NCI-H2081 treated with DMSO at 0.1 percent for 48 hours (cell line): ENCODE results near the gene TACC2.

ENCODE experiments used
- DNase-seq: peaks from one replicate; lab custom pipeline; 2025; lab: John Stamatoyannopoulos, UW

Gene TACC2

DNA sequence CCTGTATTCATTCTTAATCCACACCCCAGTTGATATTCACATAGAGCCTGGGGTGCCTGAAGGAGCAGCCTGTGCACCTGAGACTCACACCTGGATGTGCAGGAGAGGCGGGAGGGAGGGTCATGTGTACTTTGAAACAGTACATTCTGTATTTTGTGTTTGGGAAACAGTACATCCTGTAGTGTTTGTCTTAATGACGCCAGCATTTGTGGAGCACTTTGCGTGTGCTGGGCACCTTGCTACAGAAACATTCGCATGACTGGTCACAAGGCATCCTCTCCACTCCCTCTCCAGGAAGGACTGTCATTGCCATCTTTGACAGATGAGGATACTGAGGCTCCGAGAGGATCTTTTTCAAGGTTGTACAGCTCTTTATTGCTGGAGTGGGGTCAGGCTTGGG is 132.1 kb downstream of the TACC2 start:
- no peak for DNase-seq

DNA sequence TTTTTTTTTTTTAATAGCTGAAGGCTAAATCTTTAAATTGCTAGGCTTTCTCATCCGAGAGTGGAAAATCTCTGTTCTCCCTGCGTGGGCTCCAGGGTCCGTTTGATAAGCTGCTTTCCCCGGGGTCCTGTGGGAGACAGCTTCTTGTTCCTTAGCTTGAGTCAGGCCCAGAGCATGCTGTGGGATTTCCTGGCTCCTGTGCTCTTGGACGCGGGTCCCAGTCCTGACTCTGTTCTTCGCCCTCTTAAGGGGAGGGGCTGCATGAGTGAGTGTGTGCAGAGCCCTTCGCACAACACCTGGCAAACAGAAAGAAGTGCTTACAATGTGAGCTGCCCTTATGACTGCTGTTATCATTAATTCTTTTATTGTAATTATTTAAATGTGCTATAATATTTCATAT is 133.5 kb downstream of the TACC2 start:
- no peak for DNase-seq

DNA sequence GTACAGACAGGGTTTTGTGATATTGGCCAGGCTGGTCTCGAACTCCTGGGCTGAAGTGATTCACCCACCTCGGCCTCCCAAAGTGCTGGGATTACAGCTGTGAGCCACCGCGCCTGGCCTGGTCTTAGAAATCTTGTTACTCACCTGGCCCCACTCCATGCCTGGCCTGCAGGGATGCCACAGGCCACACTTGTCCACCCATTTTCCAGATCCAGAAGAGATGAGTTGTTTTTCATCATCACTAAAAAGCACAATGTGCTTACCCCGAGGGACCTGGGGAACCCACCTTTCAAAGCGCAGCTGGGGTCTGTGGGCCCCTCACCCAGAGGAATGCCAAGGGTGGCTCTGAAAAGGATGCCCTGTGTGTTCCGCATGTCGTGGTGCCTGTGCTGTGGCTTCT is 134.2 kb downstream of the TACC2 start:
- DNase-seq: no peak

- no peak for DNase-seq
Observed at GRCh38 chr10:122124342-122124741, 135.4 kb downstream of the TACC2 start.

- DNase-seq: no peak
Observed at GRCh38 chr10:122124808-122125207, 135.8 kb downstream of the TACC2 start.

GRCh38 chr10:122126763-122127659 is 138.0 kb downstream of the TACC2 start:
- DNase-seq: no peak

DNA sequence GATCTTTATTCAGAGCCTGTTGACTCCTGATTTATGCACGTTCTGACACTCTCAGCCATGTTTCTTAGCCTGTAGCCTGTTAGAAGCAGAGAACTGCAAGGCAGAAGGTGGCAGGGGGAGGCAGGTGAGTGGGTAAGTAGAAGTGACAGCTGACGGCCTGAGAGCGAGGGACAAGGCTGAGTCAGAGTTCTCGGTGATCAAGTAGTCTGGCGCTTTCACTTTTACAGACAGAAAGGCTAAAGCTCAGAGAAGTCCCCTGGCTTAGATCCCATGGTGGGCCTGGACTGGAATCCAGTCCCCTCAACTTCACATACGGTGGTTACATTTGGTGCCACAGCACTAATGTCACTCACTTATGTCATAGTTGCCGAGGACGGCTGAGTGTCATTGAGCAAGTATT is 139.0 kb downstream of the TACC2 start:
- no peak for DNase-seq

DNA sequence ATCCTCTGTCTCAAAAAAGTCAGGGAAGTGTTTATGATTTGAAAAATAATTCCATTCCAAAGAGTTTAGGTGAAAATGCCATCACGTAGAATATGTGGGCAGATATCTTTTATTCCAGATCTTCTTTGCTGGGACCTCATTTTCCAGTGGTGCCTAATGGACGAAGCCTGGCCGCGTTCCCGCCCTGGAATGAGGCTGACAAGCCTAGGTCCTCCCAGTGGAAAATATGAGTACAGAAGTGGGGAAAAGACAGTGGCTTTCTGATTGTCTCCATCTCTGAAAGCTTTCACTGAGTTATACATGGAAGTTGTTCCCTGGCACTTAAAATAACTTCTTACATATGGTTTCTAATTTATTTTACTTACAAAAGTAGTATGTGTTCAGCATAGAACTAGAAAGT is 139.4 kb downstream of the TACC2 start:
- DNase-seq: no peak

DNA sequence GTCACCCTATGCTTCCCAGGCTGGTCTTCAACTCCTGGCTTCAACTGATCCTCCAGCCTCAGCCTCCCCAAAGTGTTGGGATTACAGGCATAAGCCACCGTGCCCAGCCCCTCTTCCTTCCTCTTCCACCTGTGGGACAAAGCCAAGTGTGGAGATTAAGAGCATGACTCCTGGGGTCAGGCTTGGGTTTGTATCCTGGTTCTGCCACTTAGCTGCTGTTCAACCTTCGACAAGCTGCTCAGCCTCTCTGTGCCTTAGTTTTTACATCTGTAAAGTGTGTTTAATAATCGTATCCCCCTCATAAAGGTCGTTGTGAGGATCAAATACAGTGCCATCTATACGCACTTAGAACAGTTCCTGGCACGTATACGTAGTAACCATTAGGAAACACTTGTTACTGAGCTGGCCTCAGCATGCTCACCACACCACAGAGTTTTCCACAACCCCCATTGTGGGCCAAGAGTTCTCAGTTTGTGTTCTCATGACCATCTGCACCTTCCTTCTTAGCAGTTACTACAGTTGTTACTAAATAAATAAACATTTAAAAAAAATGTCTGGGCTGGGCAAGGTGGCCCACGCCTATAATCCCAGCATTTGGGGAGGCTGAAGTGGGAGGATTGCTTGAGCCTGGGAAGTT is 141.6 kb downstream of the TACC2 start:
- DNase-seq: no peak

GRCh38 chr10:122132331-122132755 is 143.4 kb downstream of the TACC2 start:
- no peak for DNase-seq

DNA sequence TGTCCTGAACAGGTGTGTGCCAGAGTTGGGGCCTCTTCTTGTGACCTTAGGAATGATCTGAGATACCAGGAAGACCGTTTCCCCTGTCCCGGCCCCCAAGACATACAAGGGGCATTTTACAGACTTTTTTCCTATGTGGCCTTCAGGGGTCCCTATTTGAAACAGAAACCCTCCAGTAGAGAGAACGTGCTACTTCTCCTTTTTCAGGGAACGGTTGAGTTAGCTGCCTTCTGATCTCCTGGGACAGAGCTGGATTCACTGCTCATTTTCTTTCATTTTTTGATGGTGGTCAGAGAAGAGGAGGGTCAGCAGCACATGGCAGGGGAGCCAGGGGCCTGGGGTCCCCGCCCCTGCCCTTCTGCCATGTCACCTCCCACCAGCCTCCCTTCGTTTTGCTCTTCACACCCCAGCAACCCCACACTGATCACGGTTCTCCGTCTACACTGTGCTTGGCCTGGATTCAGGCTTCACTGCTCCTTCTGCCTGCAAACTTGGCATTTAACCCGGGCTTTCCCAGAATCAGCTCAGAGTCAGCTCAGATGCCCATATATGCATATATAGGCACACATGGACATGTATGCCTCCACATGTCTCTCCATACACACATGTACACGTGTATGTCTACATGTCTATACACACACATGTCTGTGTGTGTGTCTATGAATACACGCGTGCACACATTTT is 144.1 kb downstream of the TACC2 start:
- DNase-seq: no peak

DNA sequence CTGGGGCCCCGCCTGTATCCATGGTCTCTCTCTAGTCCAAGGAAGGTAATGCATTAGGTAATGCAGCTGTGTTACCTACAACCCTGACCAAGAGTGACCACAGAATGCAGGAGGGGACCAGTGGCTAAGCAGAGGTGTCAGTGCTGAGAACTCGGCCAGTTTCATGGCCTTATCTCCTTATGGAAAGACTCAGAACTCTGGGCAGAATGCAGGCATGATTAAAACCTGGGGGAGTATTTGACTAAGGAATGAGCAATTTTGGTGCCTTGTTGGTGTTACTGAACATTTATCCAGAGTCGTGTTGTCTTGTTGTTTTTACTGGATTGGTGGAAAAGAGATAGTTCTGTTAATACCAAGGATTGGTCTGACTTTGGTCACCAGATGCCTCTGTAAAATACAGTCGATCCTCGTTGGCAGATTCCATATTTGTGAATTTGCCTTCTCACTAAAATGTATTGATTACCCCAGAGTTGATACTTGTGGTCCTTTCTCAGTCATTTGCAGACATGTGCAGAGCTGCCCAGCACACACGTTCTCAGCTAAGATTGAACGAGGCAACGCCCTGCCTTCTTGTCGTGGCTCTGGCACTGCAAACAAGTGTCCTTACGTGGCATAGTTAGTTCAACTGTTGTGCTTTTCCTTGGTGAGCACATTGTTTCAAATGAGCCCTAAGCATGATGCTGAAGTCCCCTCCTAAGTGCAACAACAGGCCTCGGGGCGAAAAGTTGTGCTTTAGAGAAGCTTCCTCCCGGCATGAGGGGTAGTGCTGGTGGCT is 146.5 kb downstream of the TACC2 start:
- DNase-seq: no peak

DNA sequence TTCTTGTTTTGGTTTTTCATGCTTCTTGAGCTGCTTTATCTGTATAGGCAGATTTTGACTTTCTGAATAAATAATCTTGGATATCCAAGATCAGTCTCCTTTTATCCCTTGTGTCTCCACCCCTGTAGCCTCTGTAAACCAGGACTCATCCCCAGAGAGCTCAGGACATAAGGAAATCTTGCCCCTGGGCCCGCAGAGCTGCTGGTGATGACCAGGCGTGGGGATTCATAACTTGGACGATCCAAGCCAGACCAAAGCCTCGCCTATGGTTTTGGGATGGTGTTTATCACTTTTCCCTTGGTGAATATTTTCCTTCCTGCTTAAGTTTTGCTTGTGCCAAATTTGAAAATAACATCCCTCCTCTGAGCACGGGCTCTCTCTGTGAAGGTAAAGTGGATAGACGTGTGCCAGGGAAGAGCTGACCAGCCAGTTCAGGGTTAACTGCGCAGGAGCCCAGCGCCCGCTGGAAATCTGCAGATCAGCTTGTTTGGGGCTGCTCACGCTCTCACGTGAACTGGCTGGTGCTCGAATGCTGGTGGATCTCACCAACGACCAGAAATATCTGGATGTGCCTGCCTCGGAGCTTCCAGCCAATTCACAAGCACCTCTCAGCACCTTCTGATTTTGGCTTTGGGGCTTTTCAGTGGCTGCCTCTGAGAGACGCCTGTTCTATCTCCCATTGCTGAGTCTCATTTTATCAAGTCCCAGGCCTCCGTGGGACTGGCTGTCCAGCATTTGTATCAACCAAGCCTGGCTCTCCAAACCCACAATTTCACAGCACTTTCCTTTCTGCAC is 150.1 kb downstream of the TACC2 start:
- no peak for DNase-seq

DNA sequence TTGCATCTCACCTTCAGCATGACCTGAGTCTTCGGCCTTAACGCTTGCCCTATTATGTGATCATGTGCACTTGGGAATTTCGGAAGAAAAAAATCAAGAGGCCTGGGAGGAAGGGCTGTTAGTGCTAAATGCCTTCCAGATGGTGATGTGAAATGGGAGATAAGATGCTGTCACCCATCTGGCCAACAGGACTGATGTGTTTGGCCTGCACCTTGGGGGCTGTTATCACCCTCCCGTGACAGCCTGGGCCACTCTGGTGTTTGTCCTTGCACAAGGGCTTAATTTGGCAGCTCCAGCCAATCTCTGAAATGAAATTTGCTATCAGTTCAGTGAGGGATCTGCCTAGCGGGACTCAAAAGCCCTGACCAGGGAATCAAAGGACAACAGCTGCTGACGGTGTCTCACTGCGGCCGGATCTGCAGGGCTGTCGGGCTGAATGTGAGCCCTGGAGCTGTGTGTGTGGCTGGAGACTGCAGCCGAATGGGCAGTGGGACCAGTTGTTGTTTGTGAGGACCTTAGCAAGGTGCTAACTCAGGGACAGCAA is 150.7 kb downstream of the TACC2 start:
- no peak for DNase-seq

DNA sequence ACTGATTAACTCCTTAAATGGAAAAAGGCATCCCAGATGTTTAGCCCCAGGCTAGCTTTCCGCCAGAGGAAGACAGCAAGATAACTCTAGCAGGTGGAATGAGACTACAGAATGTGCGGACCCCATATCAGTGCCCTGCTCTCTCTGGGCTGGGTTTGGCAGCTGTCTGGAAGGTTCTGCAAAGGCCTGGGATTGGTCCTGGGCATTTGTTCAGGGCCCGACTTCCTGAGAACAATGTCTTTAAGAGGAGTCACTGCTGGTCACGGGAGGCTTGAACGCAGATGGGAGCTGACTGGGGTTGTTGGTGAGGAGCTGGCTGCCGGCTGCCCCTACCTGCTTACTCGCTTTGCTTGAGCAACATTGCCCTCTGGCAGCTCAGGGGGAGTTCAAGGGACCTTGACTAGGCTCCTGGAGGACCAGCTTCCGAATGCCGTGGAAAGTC is 151.5 kb downstream of the TACC2 start:
- DNase-seq: no peak

GRCh38 chr10:122140941-122141623 is 152.1 kb downstream of the TACC2 start:
- no peak for DNase-seq

DNA sequence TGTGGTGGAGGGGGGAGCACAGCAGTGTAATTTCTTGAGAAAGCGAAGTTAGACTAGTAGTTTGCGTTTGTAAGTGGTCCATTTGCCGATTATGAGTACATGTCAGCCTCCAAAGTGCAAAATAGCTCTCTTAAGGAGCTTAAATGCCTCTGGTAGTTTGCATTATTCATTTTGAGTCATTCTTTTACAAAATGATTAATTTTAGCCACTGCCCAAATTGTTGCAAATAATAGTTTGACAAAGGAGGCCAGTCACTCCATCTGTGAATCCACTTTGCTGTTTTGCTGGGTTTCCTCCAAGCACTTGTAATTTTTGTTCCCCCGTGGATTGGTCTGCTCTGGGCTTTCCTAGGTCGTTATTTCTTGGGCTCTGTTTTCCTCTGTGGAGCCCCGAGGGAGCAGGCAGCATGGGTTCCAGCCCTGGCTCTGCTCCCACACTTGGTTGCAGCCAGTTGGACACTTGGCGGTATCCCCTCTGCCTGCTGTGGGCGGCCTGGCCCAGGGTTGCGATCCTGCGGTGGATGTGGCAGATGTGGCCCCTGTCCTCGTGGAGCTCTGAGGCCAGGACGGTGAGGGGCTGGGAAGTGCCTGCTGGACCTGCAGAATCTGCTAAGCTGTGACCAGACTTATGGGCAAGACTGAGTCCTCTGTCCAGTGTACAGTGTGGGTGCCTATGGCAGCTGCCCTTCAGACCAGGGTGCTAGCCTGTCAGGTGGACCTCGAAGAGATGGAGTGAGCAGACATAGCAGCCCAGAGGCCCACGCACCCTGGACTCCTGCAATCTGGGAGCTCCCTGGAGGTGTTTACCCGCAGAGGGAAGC is 153.1 kb downstream of the TACC2 start:
- no peak for DNase-seq

DNA sequence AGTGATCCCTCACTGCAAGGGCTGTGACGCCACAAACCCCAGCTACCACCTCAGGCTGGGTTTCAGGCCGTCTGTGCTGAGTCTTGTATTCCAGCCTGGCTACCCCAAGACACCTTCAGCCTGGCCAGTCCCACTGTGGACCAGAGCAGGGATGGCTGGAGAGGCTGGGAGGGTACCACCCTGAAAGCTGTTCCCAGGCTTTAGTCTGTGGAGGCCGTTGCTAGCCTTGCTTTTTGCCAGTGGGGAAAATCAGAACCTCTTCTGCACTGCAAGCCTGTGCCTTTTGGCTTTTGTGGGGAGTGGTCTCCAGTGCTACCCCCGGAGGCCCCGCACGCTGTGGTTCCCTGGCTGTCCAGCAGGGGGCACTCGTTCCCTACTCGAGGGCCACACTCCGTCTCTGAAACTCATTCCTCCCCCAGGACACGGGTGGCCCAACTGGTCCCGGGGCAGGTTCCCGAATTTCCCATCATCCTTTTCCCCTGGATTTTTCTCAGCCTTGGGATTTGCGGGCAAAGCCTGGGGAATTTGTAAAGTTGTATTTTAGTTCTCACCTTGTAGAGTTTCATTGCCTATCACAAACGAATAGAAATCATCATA is 153.8 kb downstream of the TACC2 start:
- no peak for DNase-seq

DNA sequence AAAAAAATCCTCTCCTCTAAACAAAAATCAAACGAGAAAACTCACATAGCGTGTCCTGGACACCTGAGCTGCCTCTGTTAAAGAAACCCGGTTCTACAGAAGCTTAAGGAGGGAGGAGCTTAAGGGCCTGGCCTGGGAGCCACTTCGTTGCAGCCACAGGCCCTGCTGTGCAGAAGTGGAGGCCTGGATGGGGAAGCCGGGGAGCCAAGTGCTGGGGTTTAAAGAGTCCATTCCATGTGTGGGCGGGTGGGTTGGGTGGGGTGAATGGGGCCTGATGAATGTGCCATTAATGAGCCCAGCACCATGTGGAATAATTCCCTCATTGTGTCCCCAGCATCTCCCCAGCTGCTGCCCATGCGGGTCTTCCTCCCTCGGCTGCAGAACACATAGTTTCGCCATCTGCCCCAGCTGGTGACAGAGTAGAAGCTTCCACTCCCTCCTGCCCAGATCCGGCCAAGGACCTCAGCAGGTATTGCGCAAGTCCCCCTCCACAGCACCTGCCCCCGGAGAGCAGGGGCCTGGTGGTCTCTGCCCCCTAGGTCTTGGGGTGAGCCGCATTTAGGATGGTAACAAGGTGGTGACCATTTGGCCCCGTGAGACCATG is 154.4 kb downstream of the TACC2 start:
- DNase-seq: no peak
